ENCODE measurements around the gene PCARE. TPM values are rescaled to one million over a fixed set of nuclear protein-coding genes. Genes with fewer than 3 reads are reported as not detected.

The PCARE gene
- total and polyA plus RNA-seq, 2 of the 8 experiments (the other 6 are each of a cell fraction or from before 2014, with no cell fraction given), result not detected

DNA sequence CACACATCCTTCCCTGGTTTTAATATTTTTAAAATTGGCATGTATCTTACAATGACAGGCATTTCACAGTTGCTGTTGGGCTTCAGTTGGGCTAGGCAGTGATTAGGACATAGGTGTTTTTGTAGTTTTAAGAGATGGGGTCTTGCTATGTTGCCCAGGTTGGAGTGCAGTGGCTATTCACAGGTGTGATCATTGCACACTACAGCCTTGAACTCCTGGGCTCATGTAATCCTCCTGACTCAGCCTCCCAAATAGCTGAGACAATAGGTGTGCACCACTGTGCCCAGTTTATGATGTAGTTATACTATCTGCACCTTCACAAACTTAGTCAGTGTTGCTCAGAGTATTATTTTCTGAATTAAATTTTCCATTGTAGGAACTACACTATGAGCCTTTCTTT is 43.3 kb downstream of the PCARE start:
- no peak overlapping the region for H2BK20ac ChIP-seq (ENCODE audit: low read length)
- no peak overlapping the region for H3K4ac ChIP-seq (replicated peaks; ENCODE audit: insufficient read length, low read depth, low read length)
- DNase-seq (ENCODE audit: low read depth in 1 of 2, low spot score in 2 of 2) (no peak), FAIRE-seq (no peak)
- no peaks in the 10 kb centered on the region for H3K79me2 ChIP-seq (ENCODE audit: control insufficient read depth in 1 of 2, insufficient read depth in 2 of 2, low read length in 2 of 2)
- no peak overlapping the region for H4K8ac ChIP-seq (ENCODE audit: extremely low read depth, insufficient read depth, low read length)
- H4K20me1 ChIP-seq (replicated peaks in 1 of 2; ENCODE audit: control insufficient read depth in 1 of 2, insufficient read depth in 2 of 2, low read length in 2 of 2), result no peaks in the 10 kb centered on the region
- no peak overlapping the region for H4K5ac ChIP-seq (ENCODE audit: insufficient read length, low read depth, low read length)
- H3K27me3 ChIP-seq (replicated peaks in 1 of 4; ENCODE audit: control insufficient read depth in 3 of 4, extremely low read depth in 1 of 4, insufficient read depth in 3 of 4, low read length in 3 of 4), result no peaks in the 10 kb centered on the region
- H3K79me1 ChIP-seq (ENCODE audit: low read depth, low read length), result no peaks in the 10 kb centered on the region
- no peak overlapping the region for H2BK5ac ChIP-seq (ENCODE audit: low read depth, low read length)
- H2BK120ac ChIP-seq (replicated peaks; ENCODE audit: low read depth, low read length), result no peak overlapping the region
- H2BK15ac ChIP-seq (ENCODE audit: low read length), result no peak overlapping the region
- POLR2A ChIA-PET (ENCODE audit: partially characterized antibody), result no interaction called here
- H3K23ac ChIP-seq (ENCODE audit: insufficient read length), result no peak overlapping the region
- H2AFZ ChIP-seq (ENCODE audit: low read length), result no peak overlapping the region
- no peak overlapping the region for H4K91ac ChIP-seq (replicated peaks; ENCODE audit: insufficient read length, low read length)
- H3K23me2 ChIP-seq (ENCODE audit: low read depth, low read length), result no peaks in the 10 kb centered on the region
- CTCF ChIA-PET (ENCODE audit: partially characterized antibody), result no interaction called here
- H2BK12ac ChIP-seq (ENCODE audit: low read depth, low read length), result no peak overlapping the region
- no peak overlapping the region for H3K18ac ChIP-seq (ENCODE audit: extremely low read depth, low read length)
- no peak overlapping the region for H3K56ac ChIP-seq (replicated peaks; ENCODE audit: insufficient read length, low read depth, low read length)
- no peak overlapping the region for H3K4me2 ChIP-seq (ENCODE audit: insufficient read depth in 1 of 2, low read depth in 2 of 2, low read length in 2 of 2)
- H3K14ac ChIP-seq (ENCODE audit: insufficient read length), result no peak overlapping the region
- no peak overlapping the region for H3K9ac ChIP-seq (replicated peaks in 1 of 4; ENCODE audit: extremely low read depth in 1 of 4, low read depth in 3 of 4, low read length in 3 of 4)
- H3K27ac ChIP-seq (ENCODE audit: low read depth, low read length), result no peak overlapping the region
- H3K4me3 ChIP-seq (ENCODE audit: extremely low read depth in 1 of 4, insufficient read depth in 2 of 4, low read depth in 3 of 4, low read length in 4 of 4), result no peak overlapping the region
- no peaks in the 10 kb centered on the region for H3K9me3 ChIP-seq (ENCODE audit: insufficient read depth in 2 of 2, low read depth in 1 of 2, low read length in 1 of 2)
- H3K36me3 ChIP-seq (ENCODE audit: control insufficient read depth in 2 of 4, insufficient read depth in 4 of 4, low read length in 3 of 4), result no peaks in the 10 kb centered on the region
- no peak overlapping the region for H2AK5ac ChIP-seq (ENCODE audit: low read depth, low read length)
- TF ChIP-seq KDM5A (IDR thresholded peaks at IDR 0.05; ENCODE audit: low read length) (no peak), YY1 (IDR thresholded peaks at IDR 0.05; ENCODE audit: low read depth, low read length) (no peak), TAF1 (IDR thresholded peaks at IDR 0.05; ENCODE audit: low read depth, low read length) (no peak), SRF (IDR thresholded peaks at IDR 0.05; ENCODE audit: low read depth, low read length) (no peak), CTBP2 (IDR thresholded peaks at IDR 0.05; ENCODE audit: borderline replicate concordance, insufficient read depth, insufficient read length, low read length) (no peak), MAFK (IDR thresholded peaks at IDR 0.05; ENCODE audit: low read depth, low read length) (no peak), FOSL1 (IDR thresholded peaks at IDR 0.05; ENCODE audit: insufficient read depth, low read depth, low read length) (no peak), KDM1A (IDR thresholded peaks at IDR 0.05; ENCODE audit: borderline replicate concordance, low read length) (no peak), SP1 (IDR thresholded peaks at IDR 0.05; ENCODE audit: low read depth, low read length) (no peak), EGR1 (IDR thresholded peaks at IDR 0.05; ENCODE audit: borderline replicate concordance, low read depth, low read length) (no peak), SP4 (IDR thresholded peaks at IDR 0.05; ENCODE audit: low read length) (no peak), RXRA (IDR thresholded peaks at IDR 0.05; ENCODE audit: insufficient read depth, low read depth, low read length) (no peak), TEAD4 (IDR thresholded peaks at IDR 0.05; ENCODE audit: low read depth, low read length) (no peak)
- no peaks in the 10 kb centered on the region; a peak in 1 of 7 replicates for H3K4me1 ChIP-seq (replicated peaks in 1 of 4; ENCODE audit: control insufficient read depth in 3 of 4, insufficient read depth in 4 of 4, low read length in 3 of 4)

Data from H1 (cell line).